ENCODE results near the gene PLA2G4D.

DNA sequence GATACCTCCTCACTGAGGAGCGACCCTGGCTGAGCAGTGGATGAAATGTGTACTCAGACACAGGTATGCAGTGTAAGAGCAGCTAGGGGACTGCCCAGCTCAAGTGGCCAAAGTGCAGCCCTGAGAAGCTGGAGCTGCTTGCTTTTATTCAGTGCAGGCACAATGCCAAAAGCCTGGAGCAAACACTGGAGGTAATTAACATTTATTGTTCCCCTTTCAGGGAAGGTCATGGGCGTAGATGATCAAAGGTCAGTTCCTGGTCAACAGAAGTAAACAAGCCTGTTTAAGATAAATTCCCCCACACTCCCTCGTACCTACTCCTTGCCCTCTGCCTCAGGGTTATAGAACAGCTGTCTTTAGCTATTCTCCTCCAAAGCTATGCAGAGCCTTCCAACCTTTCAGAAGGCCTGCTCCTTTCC, 44.6 kb upstream of the PLA2G4D start:
- TF ChIP-seq, protein P1, sequence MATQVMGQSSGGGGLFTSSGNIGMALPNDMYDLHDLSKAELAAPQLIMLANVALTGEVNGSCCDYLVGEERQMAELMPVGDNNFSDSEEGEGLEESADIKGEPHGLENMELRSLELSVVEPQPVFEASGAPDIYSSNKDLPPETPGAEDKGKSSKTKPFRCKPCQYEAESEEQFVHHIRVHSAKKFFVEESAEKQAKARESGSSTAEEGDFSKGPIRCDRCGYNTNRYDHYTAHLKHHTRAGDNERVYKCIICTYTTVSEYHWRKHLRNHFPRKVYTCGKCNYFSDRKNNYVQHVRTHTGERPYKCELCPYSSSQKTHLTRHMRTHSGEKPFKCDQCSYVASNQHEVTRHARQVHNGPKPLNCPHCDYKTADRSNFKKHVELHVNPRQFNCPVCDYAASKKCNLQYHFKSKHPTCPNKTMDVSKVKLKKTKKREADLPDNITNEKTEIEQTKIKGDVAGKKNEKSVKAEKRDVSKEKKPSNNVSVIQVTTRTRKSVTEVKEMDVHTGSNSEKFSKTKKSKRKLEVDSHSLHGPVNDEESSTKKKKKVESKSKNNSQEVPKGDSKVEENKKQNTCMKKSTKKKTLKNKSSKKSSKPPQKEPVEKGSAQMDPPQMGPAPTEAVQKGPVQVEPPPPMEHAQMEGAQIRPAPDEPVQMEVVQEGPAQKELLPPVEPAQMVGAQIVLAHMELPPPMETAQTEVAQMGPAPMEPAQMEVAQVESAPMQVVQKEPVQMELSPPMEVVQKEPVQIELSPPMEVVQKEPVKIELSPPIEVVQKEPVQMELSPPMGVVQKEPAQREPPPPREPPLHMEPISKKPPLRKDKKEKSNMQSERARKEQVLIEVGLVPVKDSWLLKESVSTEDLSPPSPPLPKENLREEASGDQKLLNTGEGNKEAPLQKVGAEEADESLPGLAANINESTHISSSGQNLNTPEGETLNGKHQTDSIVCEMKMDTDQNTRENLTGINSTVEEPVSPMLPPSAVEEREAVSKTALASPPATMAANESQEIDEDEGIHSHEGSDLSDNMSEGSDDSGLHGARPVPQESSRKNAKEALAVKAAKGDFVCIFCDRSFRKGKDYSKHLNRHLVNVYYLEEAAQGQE (IDR thresholded peaks at IDR 0.05): no peak
- TF ChIP-seq, protein P2, sequence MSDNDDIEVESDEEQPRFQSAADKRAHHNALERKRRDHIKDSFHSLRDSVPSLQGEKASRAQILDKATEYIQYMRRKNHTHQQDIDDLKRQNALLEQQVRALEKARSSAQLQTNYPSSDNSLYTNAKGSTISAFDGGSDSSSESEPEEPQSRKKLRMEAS (IDR thresholded peaks at IDR 0.05): no peak

Measured in A549 (cell line).